ENCODE data around the gene TNPO1.

GRCh38 chr5:72883850-72884249 lies 67.4 kb downstream of the TNPO1 start:
- TF ChIP-seq CTCF (IDR thresholded peaks at IDR 0.05) (no peak), EZH2 (IDR thresholded peaks at IDR 0.05) (no peak)
